Neural cell (in vitro differentiated cells): Measurements from ENCODE around the gene POLR2L. TPM values are rescaled to one million over a fixed set of nuclear protein-coding genes. Genes with fewer than 3 reads are reported as not detected.

ENCODE experiments used
- H2AFZ ChIP-seq: fragments of 200-600, 300-800 bp; sonication (generic), shearing (Covaris generic); 2 replicates; pipeline ENCODE4 v1.6.0; 2014; ENCODE audit warnings: low read depth, mild to moderate bottlenecking, antibody characterized with exemption, low read length, moderate library complexity
- H3F3A ChIP-seq: fragments of 200-600 bp; shearing (Covaris generic); 2 replicates; pipeline ENCODE4 v1.6.1; 2016; ENCODE audit warnings: mild to moderate bottlenecking, moderate library complexity, mixed read lengths, antibody characterized with exemption, low read length; ENCODE audit not compliant: insufficient read depth, poor library complexity, severe bottlenecking
- H3K27ac ChIP-seq: fragments of 200-600, 300-800 bp; sonication (generic), shearing (Covaris generic); 2 replicates; pipeline ENCODE4 v1.5.1; 2014; ENCODE audit warnings: mild to moderate bottlenecking, low read length, moderate library complexity
- H3K27me3 ChIP-seq: fragments of 300-800, 200-600 bp; sonication (generic), shearing (Covaris generic); 2 replicates; pipeline ENCODE4 v1.6.0; 2014; ENCODE audit warnings: mild to moderate bottlenecking, low read depth, low read length, moderate library complexity; ENCODE audit not compliant: insufficient read depth
- H3K36me3 ChIP-seq: fragments of 300-800, 200-600 bp; sonication (generic), shearing (Covaris generic); 2 replicates; pipeline ENCODE4 v1.5.1; 2014; ENCODE audit warnings: mild to moderate bottlenecking, antibody characterized with exemption, low read length, moderate library complexity; ENCODE audit not compliant: insufficient read depth
- H3K4me2 ChIP-seq: fragments of 300-800, 200-600 bp; sonication (generic), shearing (Covaris generic); 2 replicates; pipeline ENCODE4 v1.6.0; 2014; ENCODE audit warnings: mild to moderate bottlenecking, low read length
- H3K4me3 ChIP-seq: fragments of 300-800, 200-600 bp; sonication (generic), shearing (Covaris generic); 2 replicates; pipeline ENCODE4 v1.5.1; 2014; ENCODE audit warnings: mild to moderate bottlenecking, low read length, moderate library complexity
- H3K79me2 ChIP-seq: fragments of 200-600 bp; shearing (Covaris generic); replicated peaks from 2 replicates; pipeline ENCODE4 v1.6.0; 2014; ENCODE audit warnings: mild to moderate bottlenecking, low read length, moderate library complexity; ENCODE audit not compliant: insufficient read depth
- H3K9ac ChIP-seq: fragments of 300-800, 200-600 bp; sonication (generic), shearing (Covaris generic); 2 replicates; pipeline ENCODE4 v1.6.1; 2016; ENCODE audit warnings: mild to moderate bottlenecking, low read length, mixed read lengths
- H3K9me2 ChIP-seq: fragments of 200-600 bp; shearing (Covaris generic); 2 replicates; pipeline ENCODE4 v1.6.1; 2016; ENCODE audit warnings: mild to moderate bottlenecking, low read length, mixed read lengths; ENCODE audit not compliant: insufficient read depth
- H3K9me3 ChIP-seq: fragments of 200-600, 300-800 bp; sonication (generic), shearing (Covaris generic); 2 replicates; pipeline ENCODE4 v1.6.1; 2016; ENCODE audit warnings: mild to moderate bottlenecking, mixed run types, low read length, moderate library complexity, mixed read lengths
- H4K20me1 ChIP-seq: fragments of 200-600 bp; shearing (Covaris generic); 2 replicates; pipeline ENCODE4 v1.6.1; 2016; ENCODE audit warnings: mild to moderate bottlenecking, mixed run types; ENCODE audit not compliant: insufficient read depth
- CTCF ChIP-seq: fragments of 450-650 bp; IDR thresholded peaks from 2 replicates; pipeline ENCODE4 v1.5.1; 2014; ENCODE audit warnings: antibody characterized with exemption, mild to moderate bottlenecking, moderate library complexity; ENCODE audit not compliant: poor library complexity, severe bottlenecking
- EP300 ChIP-seq: fragments of 450-650 bp; conservative IDR thresholded peaks from 2 replicates; pipeline ENCODE4 v1.6.1; 2014; ENCODE audit warnings: antibody characterized with exemption, mild to moderate bottlenecking, moderate library complexity; ENCODE audit not compliant: poor library complexity, severe bottlenecking
- EZH2 ChIP-seq: fragments of 200-600, 300-800 bp; shearing (Covaris generic), sonication (generic); IDR thresholded peaks from 2 replicates; pipeline ENCODE4 v1.6.1; 2014; ENCODE audit warnings: antibody characterized with exemption, low read length, borderline replicate concordance, mild to moderate bottlenecking; ENCODE audit not compliant: insufficient read depth, poor library complexity, severe bottlenecking
- MXI1 ChIP-seq: fragments of 450-650 bp; conservative IDR thresholded peaks from 2 replicates; pipeline ENCODE4 v1.6.1; 2014; ENCODE audit warnings: antibody characterized with exemption, mild to moderate bottlenecking; ENCODE audit not compliant: poor library complexity, severe bottlenecking
- POLR2AphosphoS5 ChIP-seq: IDR thresholded peaks from 2 replicates; pipeline ENCODE4 v1.6.1; 2012
- RAD21 ChIP-seq: fragments of 450-650 bp; conservative IDR thresholded peaks from 2 replicates; pipeline ENCODE4 v1.6.1; 2014; ENCODE audit warnings: antibody characterized with exemption, mild to moderate bottlenecking, moderate library complexity
- REST ChIP-seq: IDR thresholded peaks from 2 replicates; pipeline ENCODE4 v1.6.1; 2012; ENCODE audit warnings: borderline replicate concordance
- SMC3 ChIP-seq: fragments of 450-650 bp; conservative IDR thresholded peaks from 2 replicates; pipeline ENCODE4 v1.6.1; 2014; ENCODE audit warnings: antibody characterized with exemption, mild to moderate bottlenecking, moderate library complexity; ENCODE audit not compliant: poor library complexity
- TAF1 ChIP-seq: IDR thresholded peaks from 2 replicates; pipeline ENCODE4 v1.6.1; 2012; ENCODE audit warnings: low read depth
- polyA plus RNA-seq: library from polyadenylated mRNA; depleted of rRNA; stranded (reverse); fragments of >200 nt; gene quantifications from 2 replicates; pipeline ENCODE4 v1.2.3, GENCODE V29; 2014

POLR2L gene
- polyA plus RNA-seq, 1 donor from 2014 or later: 62.3 TPM

- no peak for TF ChIP-seq TAF1
- TF ChIP-seq REST: no peak
- no peak for TF ChIP-seq POLR2AphosphoS5
- TF ChIP-seq EZH2: no peak
- no peak for TF ChIP-seq EP300
- Histone ChIP-seq H3K9ac (peak overlapping the region; percentile 69), H3K9me3 (no peaks in the 10 kb centered on the region), H3K4me3 (peak overlapping the region; percentile 81), H3F3A (no peaks in the 10 kb centered on the region), H3K4me2 (peak overlapping the region; percentile 89), H3K79me2 (peaks cover 3% of the 10 kb centered on the region), H3K9me2 (no peaks in the 10 kb centered on the region), H4K20me1 (no peaks in the 10 kb centered on the region), H3K36me3 (no peaks in the 10 kb centered on the region), H2AFZ (no peak overlapping the region), H3K27me3 (peaks cover under 1% of the 10 kb centered on the region), H3K27ac (no peak overlapping the region)
These were observed 21.4 kb downstream of the POLR2L start for GRCh38 chr11:820655-821511.

GRCh38 chr11:819943-820649 is 22.2 kb downstream of the POLR2L start:
- Histone ChIP-seq H3K27ac (no peak overlapping the region), H3K79me2 (peaks cover 3% of the 10 kb centered on the region), H3K27me3 (no peaks in the 10 kb centered on the region), H3K4me2 (peak overlapping the region; percentile 89), H2AFZ (no peak overlapping the region), H3K9ac (peak overlapping the region; percentile 69), H3K4me3 (peak overlapping the region; percentile 81), H3K36me3 (no peaks in the 10 kb centered on the region), H4K20me1 (no peaks in the 10 kb centered on the region), H3F3A (no peaks in the 10 kb centered on the region), H3K9me3 (no peaks in the 10 kb centered on the region), H3K9me2 (no peaks in the 10 kb centered on the region)
- no peak for TF ChIP-seq EZH2
- TF ChIP-seq EP300: no peak
- no peak for TF ChIP-seq RAD21
- TF ChIP-seq MXI1: no peak
- TF ChIP-seq SMC3: no peak
- TF ChIP-seq TAF1: no peak
- TF ChIP-seq REST: no peak
- TF ChIP-seq POLR2AphosphoS5: no peak
- TF ChIP-seq CTCF: no peak
